MCF 10A (cell line): Measurements from ENCODE around the gene DAB1. TPM values are rescaled to one million over a fixed set of nuclear protein-coding genes. Genes with fewer than 3 reads are reported as not detected.

Experiments
- BruUV-seq: library from RNA; stranded (reverse); fragments of 400-500 nt; replicated peaks from 2 replicates; lab custom pipeline; 2021; lab: Mats Ljungman, UMichigan
- CTCF ChIA-PET: fragments of 300-600 bp; sonication (Branson Sonifier 250); formaldehyde crosslinking; extraction: SDS; loops from one replicate; lab custom pipeline; 2021; ENCODE audit warnings: antibody characterized with exemption, inconsistent platforms; lab: Yijun Ruan, JAX
- POLR2A ChIA-PET: fragments of 300-600, 350-650 bp; sonication (Branson Sonifier 250); formaldehyde crosslinking; extraction: SDS; loops from one replicate; lab custom pipeline; 2020; ENCODE audit warnings: antibody characterized with exemption, inconsistent platforms; lab: Yijun Ruan, JAX
- DNase-seq: peaks from one replicate; pipeline ENCODE4 v3.0.0-alpha.2; 2018; ENCODE audit not compliant: unreplicated experiment
- H3K27ac Mint-ChIP-seq: one replicate; pipeline ENCODE4 v1.8.0; 2022; ENCODE audit warnings: mild to moderate bottlenecking, low read depth, mixed read lengths; ENCODE audit not compliant: unreplicated experiment
- H3K27me3 Mint-ChIP-seq: one replicate; pipeline ENCODE4 v1.8.0; 2022; ENCODE audit warnings: mixed read lengths; ENCODE audit not compliant: insufficient read depth, unreplicated experiment
- H3K36me3 Mint-ChIP-seq: one replicate; pipeline ENCODE4 v1.8.0; 2022; ENCODE audit warnings: mild to moderate bottlenecking, moderate library complexity, mixed read lengths; ENCODE audit not compliant: insufficient read depth, unreplicated experiment
- H3K4me1 Mint-ChIP-seq: one replicate; pipeline ENCODE4 v1.8.0; 2022; ENCODE audit warnings: mixed read lengths; ENCODE audit not compliant: insufficient read depth, unreplicated experiment
- H3K4me3 Mint-ChIP-seq: one replicate; pipeline ENCODE4 v1.8.0; 2022; ENCODE audit warnings: mild to moderate bottlenecking, moderate library complexity, mixed read lengths; ENCODE audit not compliant: unreplicated experiment
- H3K9me3 Mint-ChIP-seq: one replicate; pipeline ENCODE4 v1.8.0; 2022; ENCODE audit warnings: mixed read lengths; ENCODE audit not compliant: unreplicated experiment
- CTCF ChIP-seq: fragments of 200-600 bp; IDR thresholded peaks from one replicate; pipeline ENCODE4 v1.8.0; 2022; ENCODE audit warnings: antibody characterized with exemption, mild to moderate bottlenecking; ENCODE audit not compliant: unreplicated experiment
- intact Hi-C: fragments of 100-400 bp; cut with micrococcal nuclease; formaldehyde crosslinking; loops from 2 replicates; pipeline ENCODE4 v1.14.1; 2022
- total RNA-seq: library from RNA; stranded (reverse); gene quantifications from 2 replicates; pipeline ENCODE4 v1.2.3, GENCODE V29; 2022

Gene DAB1
- total RNA-seq, 1 experiment from 2014 or later, result not detected

GRCh38 chr1:57381426-57381825, 42.4 kb downstream of the DAB1 start:
- no peak for DNase-seq
- intact Hi-C loops, result no loop called here
- no TSS peak for BruUV-seq
- Mint-ChIP-seq H3K4me1 (no peaks in the 10 kb centered on the region), H3K9me3 (peaks cover 7% of the 10 kb centered on the region), H3K4me3 (no peak overlapping the region), H3K27me3 (no peaks in the 10 kb centered on the region), H3K36me3 (no peaks in the 10 kb centered on the region), H3K27ac (no peak overlapping the region)
- POLR2A ChIA-PET, result no interaction called here
- CTCF ChIA-PET, result no interaction called here
- no peak for TF ChIP-seq CTCF

- ChIA-PET POLR2A (no interaction called here), CTCF (interaction anchor here (0.6 kb wide), 1 partner anchor 1453 kb away, joined by 3 read pairs; no protein-coding TSS in a partner anchor)
- Mint-ChIP-seq H3K36me3 (no peaks in the 10 kb centered on the region), H3K9me3 (peaks cover 7% of the 10 kb centered on the region), H3K4me3 (no peak overlapping the region), H3K27ac (no peak overlapping the region), H3K27me3 (no peaks in the 10 kb centered on the region), H3K4me1 (no peaks in the 10 kb centered on the region)
- no TSS peak for BruUV-seq
- no peak for TF ChIP-seq CTCF
- DNase-seq, result no peak
- intact Hi-C loops, result no loop called here
Observed at GRCh38 chr1:57380923-57381322, 42.9 kb downstream of the DAB1 start.

- no peak for TF ChIP-seq CTCF
- no peak for DNase-seq
- Mint-ChIP-seq H3K27me3 (no peaks in the 10 kb centered on the region), H3K9me3 (peaks cover 7% of the 10 kb centered on the region), H3K4me1 (no peaks in the 10 kb centered on the region), H3K27ac (no peak overlapping the region), H3K36me3 (no peaks in the 10 kb centered on the region), H3K4me3 (no peak overlapping the region)
- no TSS peak for BruUV-seq
- intact Hi-C loops, result no loop called here
- ChIA-PET CTCF (interaction anchor here (0.7 kb wide), 1 partner anchor 558 kb away, joined by 3 read pairs; no protein-coding TSS in a partner anchor), POLR2A (interaction anchor here (0.7 kb wide), 1 partner anchor 226 kb away, joined by 3 read pairs; no protein-coding TSS in a partner anchor)
Observed at GRCh38 chr1:57378534-57378933, 45.3 kb downstream of the DAB1 start.

- BruUV-seq, result no TSS peak
- Mint-ChIP-seq H3K4me1 (no peaks in the 10 kb centered on the region), H3K36me3 (no peaks in the 10 kb centered on the region), H3K27ac (no peak overlapping the region), H3K9me3 (peaks cover under 1% of the 10 kb centered on the region), H3K4me3 (no peak overlapping the region), H3K27me3 (no peaks in the 10 kb centered on the region)
- no peak for TF ChIP-seq CTCF
- POLR2A ChIA-PET, result no interaction called here
- CTCF ChIA-PET, result interaction anchor here (0.5 to 0.8 kb wide), 3 partner anchors 18 to 557 kb away, joined by 3 read pairs; no protein-coding TSS in a partner anchor
- intact Hi-C loops, result no loop called here
- no peak for DNase-seq
Observed at GRCh38 chr1:57377339-57378139, 46.3 kb downstream of the DAB1 start.
